ENCODE measurements around the gene PHRF1. TPM values are rescaled to one million over a fixed set of nuclear protein-coding genes. Genes with fewer than 3 reads are reported as not detected.

The PHRF1 gene
- total and polyA plus RNA-seq, 2 donors (not counting 3 experiments of a cell fraction or from before 2014, with no cell fraction given), result 14.2 to 39.4 TPM

GRCh38 chr11:557328-558132, 18.7 kb upstream of the PHRF1 start:
- H3K4me3 ChIP-seq (replicated peaks in 1 of 3; ENCODE audit: insufficient read depth in 1 of 3, low read depth in 1 of 3, low read length in 3 of 3), result no peak overlapping the region
- H3K4me2 ChIP-seq (ENCODE audit: insufficient read depth, low read length), result no peak overlapping the region
- H2AFZ ChIP-seq (ENCODE audit: low read depth, low read length), result no peak overlapping the region
- peaks cover 9% of the 10 kb centered on the region for H3K4me1 ChIP-seq (ENCODE audit: control insufficient read depth, extremely low read depth, insufficient read depth, low read length)
- H3K79me2 ChIP-seq (ENCODE audit: control insufficient read depth, insufficient read depth, low read length), result no peaks in the 10 kb centered on the region
- no peaks in the 10 kb centered on the region for H3K36me3 ChIP-seq (ENCODE audit: control insufficient read depth in 2 of 2, extremely low read depth in 1 of 2, insufficient read depth in 2 of 2, low read length in 2 of 2)
- ChIA-PET POLR2A (no interaction called here), CTCF (interaction anchor here (1.2 to 1.6 kb wide), 2 partner anchors 167 to 169 kb away, joined by 3 to 5 read pairs; no protein-coding TSS in a partner anchor)
- H3K27ac ChIP-seq (ENCODE audit: insufficient read depth, low read depth, low read length), result no peak overlapping the region
- no peak overlapping the region for H3K9ac ChIP-seq (replicated peaks; ENCODE audit: extremely low read depth, insufficient read depth, low read length)
- dilution Hi-C loops (cut with MboI; ENCODE audit: extremely low pct_ligation_motif_present, low sequenced_read_pairs) (no loop called here), intact Hi-C loops (cut with micrococcal nuclease) (loop anchor here (5.0 kb wide), 1 partner anchor 170 kb away; no protein-coding TSS in a partner anchor)
- peaks cover 13 to 21% of the 10 kb centered on the region in 2 experiments for H3K27me3 ChIP-seq (ENCODE audit: control insufficient read depth in 2 of 2, insufficient read depth in 2 of 2, low read length in 2 of 2)
- TF ChIP-seq EZH2 (IDR thresholded peaks at IDR 0.05; ENCODE audit: borderline replicate concordance, low read depth, low read length, severe bottlenecking) (no peak), JUN (IDR thresholded peaks at IDR 0.05; ENCODE audit: borderline replicate concordance, insufficient read depth, insufficient read length, low read depth) (no peak), MYC (IDR thresholded peaks at IDR 0.05; ENCODE audit: low read depth, low read length) (no peak), POLR2AphosphoS5 (IDR thresholded peaks at IDR 0.05; ENCODE audit: insufficient read depth, low read depth, low read length) (no peak), CTCF (IDR thresholded peaks at IDR 0.05; ENCODE audit: extremely low read depth in 1 of 2, insufficient read depth in 1 of 2, low read depth in 1 of 2, low read length in 2 of 2) (no peak)
- no peaks in the 10 kb centered on the region for H3K9me1 ChIP-seq (replicated peaks; ENCODE audit: control insufficient read depth, extremely low read depth, insufficient read depth, low read length)
- no peaks in the 10 kb centered on the region for H4K20me1 ChIP-seq (replicated peaks; ENCODE audit: control insufficient read depth, extremely low read depth, insufficient read depth, low read length)
- H3K9me3 ChIP-seq (replicated peaks; ENCODE audit: control insufficient read depth, insufficient read depth, low read length), result no peaks in the 10 kb centered on the region
- no TSS peak for BruUV-seq (replicated peaks)
- DNase-seq (ENCODE audit: low read depth, low spot score) (no peak), FAIRE-seq (no peak)
